ENCODE data around the gene TRMT112.

The TRMT112 gene

GRCh38 chr11:64306563-64306875 is 10.8 kb downstream of the TRMT112 start:
- DNase-seq, result no peak

- DNase-seq, result peak; percentile 79
Observed at GRCh38 chr11:64305691-64306562, 11.4 kb downstream of the TRMT112 start.

- peak; percentile 98 for DNase-seq
Observed at GRCh38 chr11:64305075-64305690, 12.2 kb downstream of the TRMT112 start, which contains the start of gene ESRRA. Gene ESRRA (plus strand): TSS chr11:64305524. CDS start chr11:64307180, 1,656 bp downstream.

- DNase-seq, result peak; percentile 92
Observed at GRCh38 chr11:64304316-64305072, 12.9 kb downstream of the TRMT112 start.

GRCh38 chr11:64304032-64304315 is 13.4 kb downstream of the TRMT112 start:
- DNase-seq, result no peak

- no peak for DNase-seq
Observed at GRCh38 chr11:64303109-64304031, 14.0 kb downstream of the TRMT112 start.

- DNase-seq, result no peak
Observed at GRCh38 chr11:64299847-64300648, 17.3 kb downstream of the TRMT112 start, which contains the start of gene CATSPERZ. Gene CATSPERZ (plus strand): TSS chr11:64300358. CDS start chr11:64300411, 53 bp downstream.

GRCh38 chr11:64298966-64299846 is 18.2 kb downstream of the TRMT112 start:
- DNase-seq, result no peak

- no peak for DNase-seq
Observed at GRCh38 chr11:64297699-64298358, 19.5 kb downstream of the TRMT112 start.

- DNase-seq, result no peak
Observed at GRCh38 chr11:64296830-64297698, 20.3 kb downstream of the TRMT112 start.

- no peak for DNase-seq
Observed at GRCh38 chr11:64296236-64296635, 21.1 kb downstream of the TRMT112 start.

GRCh38 chr11:64295760-64296159 is 21.6 kb downstream of the TRMT112 start:
- DNase-seq, result no peak

- no peak for DNase-seq
Observed at GRCh38 chr11:64294774-64295173, 22.6 kb downstream of the TRMT112 start.

- no peak for DNase-seq
Observed at GRCh38 chr11:64292460-64293254, 24.7 kb downstream of the TRMT112 start.

GRCh38 chr11:64291752-64292459 is 25.5 kb downstream of the TRMT112 start:
- no peak for DNase-seq

GRCh38 chr11:64291262-64291751 is 26.1 kb downstream of the TRMT112 start, which contains the start of gene KCNK4:
Gene KCNK4 (plus strand): TSS chr11:64291302. CDS start chr11:64293019, 1,717 bp downstream.
- DNase-seq, result no peak

All from CD4-positive, alpha-beta T cell treated with Interleukin-10 for 1 hour (primary cell).